CD1c-positive myeloid dendritic cell (primary cell): ENCODE measurements around the gene CFAP92.

Source experiments
- DNase-seq: peaks from one replicate; pipeline ENCODE4 v3.0.0-alpha.2; 2016; ENCODE audit errors: extremely low spot score

CFAP92 gene

DNA sequence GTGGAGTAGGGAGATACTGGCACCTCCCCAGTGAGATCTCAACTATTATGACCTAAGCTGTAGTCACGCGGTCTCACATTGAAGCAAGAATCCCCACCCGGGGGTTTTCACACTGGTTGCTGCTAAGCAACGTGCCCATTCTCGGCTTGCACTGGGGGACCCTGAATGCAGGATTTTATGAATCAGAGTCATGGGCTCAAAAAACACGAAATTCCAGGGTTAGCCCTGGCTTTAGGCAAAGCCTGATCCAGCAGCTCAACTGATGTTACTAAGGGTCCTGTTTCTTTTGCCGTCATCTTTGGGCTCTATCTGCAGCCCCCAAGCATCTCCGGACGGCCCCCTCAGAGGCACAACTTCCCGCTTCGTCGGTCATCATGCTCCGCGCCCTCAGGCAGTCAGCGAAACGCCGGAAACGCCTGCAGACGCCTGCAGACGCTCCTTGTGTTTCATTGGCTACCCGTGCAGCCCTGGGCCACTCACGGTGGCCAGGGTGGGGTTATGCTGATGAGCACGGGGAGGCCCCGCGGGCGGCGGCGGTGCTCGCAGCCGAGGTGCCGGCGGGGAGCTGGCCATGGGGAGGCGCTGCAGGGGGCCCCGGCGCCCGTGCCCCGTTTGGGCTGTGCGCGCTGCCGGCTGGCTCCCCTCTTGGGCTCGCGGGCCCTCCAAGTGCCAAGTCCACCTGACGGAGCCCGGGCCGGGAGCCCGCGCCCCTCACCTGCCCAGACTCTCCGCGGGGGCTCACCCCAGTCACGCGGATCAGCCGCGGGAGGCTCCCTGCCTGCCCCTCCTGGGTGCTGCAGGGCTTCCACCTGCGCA is 33.1 kb upstream of the CFAP92 start:
- peak; percentile 95 for DNase-seq

DNA sequence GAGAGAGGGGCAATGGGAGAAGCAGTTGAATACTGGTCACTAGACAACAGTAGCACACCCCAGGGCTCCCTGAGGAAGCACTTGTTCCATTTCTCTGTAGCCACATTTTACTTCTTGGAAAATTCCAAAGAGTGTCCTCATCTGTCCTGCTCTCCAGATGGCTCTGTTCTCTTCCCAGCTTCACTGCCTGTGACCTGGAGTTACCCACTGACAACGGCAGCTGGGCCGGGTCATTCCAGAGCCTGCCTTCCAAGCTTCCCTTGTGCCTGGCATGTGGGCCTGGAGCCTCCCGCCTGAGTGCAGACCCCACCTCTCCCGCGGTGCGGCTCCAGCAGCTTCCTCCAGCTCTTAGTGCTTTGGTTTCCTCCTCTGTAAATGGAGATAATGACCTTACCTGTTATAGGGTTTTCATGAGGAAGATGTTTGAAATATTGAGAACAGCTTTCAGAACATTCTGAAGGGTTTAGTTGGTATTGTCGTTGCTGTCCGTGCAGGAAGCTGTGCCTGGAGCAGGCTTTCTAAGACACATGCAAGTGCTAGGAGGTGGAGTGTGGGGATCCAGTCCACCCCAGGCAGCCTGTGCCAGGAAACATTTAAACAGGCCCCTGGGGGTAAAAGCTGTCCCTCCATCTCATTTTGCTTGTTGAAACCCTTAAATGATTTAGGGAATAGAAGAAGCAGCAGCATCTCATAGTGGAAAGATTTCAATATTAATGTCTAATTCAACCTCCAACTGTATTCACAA is 32.0 kb upstream of the CFAP92 start:
- DNase-seq = no peak

DNA sequence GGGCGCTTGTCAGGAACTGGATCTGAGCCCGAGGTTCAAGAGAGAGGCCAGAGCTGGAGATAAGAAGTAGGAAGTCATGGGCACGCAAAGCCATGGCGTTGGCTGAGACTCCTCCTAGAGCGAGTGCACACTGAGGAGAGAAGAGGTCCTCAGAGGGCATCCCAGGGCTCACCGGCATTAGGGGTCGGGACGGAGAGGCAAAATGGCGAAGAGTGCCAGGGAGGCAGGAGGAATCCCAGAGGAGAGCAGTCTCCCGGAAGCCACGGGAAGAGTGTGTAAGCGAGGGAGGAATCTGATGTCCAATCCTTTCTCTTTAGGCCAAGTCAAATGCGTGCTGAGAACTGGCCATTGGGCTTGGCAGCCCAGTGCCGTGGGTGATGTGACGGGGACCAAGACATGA is 31.2 kb upstream of the CFAP92 start:
- no peak for DNase-seq

DNA sequence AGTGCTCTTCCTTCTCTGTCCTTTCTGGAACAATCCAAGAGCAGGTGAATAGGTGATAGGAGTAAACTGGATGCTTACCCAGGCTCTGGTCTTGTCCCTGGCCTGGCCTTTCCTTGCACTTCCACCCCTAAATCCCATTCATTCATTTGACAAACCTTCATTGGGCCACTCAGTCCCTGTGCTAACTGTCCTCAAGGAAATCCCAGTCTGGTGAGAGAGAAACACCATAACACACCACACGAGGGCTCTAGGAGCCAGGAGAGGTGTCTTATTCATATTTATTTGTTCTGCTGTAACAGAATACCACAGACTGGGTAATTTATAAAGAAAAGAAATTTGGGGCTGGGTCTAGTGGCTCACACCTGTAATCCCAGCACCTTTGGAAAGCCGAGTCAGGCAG is 30.0 kb upstream of the CFAP92 start:
- DNase-seq = no peak

DNA sequence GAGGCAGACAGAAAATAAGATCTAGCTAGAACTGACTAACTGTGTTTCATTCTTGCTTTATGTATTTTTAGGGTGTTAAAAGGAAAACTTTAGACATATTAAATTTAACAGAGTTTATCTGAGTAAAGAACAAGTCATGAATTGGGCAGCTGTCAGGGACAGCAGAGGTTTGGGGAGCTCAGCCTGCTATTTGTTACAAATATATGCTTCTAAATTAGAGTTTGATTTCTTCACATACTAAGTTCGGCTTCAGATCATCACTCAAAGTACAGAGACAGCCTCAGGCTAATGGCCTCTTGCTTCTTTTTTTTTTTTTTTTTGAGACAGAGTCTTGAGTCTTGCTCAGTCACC is 29.1 kb upstream of the CFAP92 start:
- no peak for DNase-seq

DNA sequence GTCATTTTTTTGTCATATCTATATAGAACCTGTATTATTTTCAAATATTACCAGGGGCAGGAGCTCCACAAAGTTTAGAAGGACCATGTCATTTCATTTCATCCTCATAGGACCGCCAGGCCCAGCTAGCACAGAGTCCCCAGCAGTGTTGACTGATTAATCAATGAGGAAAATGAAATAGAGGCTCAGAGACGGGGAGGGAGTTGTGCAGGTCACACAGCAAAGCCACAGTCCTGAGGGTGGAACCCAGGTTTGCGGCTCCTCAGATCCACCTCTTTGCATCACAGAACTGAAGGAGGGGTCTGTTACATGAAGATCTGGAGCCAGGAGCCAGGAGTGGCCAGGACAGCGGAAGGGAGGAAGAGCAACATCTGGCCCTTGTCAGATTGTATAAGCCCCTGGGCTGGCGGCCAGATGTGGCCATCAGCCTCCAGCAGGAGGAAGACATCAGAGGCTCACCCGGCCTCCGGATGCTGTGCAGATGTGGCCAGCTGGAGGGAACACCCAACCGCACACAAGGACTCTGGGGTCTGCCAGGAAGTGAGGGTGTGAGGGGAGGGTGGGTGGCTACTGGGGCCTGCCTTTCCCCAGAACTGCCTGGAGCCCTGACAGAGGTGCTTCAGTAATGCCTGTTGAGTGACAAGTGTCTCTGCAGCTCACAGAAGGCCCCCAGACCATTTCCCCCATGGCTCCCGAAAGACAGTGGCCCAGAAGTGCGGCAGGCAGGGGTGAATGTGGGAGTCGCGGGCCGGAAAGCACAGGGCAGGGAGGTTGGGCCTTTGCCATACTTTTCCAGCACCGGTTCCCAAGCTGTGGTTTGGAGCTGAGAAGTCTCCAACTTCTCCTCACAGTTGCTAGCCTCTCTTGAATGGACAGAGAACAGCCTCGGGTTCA is 28.5 kb upstream of the CFAP92 start:
- DNase-seq = no peak

DNA sequence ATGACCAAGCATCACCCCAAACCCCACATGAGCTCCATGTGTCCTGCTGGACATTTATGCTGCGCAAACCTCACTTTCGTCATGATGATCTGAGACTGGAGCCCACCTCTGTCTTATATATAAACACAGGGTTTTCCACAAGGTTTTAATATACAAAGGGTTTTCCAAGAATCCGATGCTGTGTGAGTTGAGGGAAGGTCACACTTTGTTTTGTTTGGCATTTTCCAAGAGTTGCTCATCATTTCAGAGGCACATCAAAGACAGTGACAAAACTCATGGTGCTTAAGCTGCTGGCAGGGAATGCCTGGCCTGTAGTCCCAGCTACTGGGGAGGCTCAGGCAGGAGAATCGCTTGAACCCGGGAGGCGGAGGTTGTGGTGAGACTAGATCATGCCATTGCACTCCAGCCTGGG is 27.3 kb upstream of the CFAP92 start:
- no peak for DNase-seq

DNA sequence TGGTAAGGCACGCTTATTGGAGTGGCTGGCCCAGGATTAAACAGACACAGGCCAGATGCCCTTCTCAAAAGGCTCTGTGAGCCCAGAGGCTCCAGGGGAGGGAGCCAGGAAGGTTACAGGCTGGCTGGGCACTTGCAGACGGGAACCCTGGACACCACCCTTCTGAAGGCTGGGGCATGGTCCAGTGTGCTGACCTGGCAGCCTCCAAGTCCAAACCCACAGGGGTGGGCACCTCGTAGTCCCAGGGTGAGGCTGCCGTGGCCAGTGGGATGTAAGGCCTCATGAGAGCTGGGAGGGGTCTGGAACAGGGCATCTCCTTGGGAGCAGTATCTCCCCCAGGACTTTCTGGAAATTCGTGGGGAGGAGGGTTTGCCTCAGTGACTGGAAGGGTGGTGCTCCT is 26.8 kb upstream of the CFAP92 start:
- no peak for DNase-seq

DNA sequence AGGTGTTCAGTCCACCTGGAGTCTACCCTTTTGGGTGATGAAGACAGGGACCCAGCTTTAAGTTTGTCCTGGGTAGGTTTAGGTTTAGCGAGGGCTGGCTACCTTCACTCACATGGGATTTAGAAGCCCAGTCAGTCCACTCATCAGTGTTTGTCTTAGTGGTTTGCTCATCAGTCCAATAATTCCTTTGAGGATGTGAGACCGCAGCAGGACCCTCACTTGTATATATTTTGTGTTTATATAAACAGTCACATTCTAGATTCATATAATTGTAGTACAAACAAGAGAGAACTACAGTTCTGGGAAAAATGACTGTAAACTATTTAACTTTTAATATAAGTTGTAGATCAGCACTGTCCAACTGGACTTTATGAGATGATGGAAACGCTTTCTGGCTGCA is 25.4 kb upstream of the CFAP92 start:
- no peak for DNase-seq

DNA sequence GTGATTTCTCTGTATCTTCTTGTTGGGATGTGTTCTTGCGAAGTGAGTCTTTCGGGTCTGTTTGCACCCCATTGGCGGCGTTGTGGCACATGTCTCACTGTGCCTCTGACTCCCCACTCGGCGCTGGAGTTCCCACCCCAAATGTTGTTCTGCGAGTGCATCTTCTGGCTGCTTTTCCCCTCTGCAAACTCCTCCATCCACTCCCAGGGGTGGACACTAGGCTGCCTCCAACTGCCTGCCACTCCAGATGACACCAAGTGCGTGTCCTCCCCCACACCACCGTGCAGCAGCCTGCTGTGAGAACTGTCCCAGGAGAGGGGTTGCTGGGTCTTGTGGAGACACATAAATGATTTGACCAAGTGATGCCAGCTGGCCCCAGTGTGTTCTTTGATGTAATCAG is 24.9 kb upstream of the CFAP92 start:
- DNase-seq = no peak

DNA sequence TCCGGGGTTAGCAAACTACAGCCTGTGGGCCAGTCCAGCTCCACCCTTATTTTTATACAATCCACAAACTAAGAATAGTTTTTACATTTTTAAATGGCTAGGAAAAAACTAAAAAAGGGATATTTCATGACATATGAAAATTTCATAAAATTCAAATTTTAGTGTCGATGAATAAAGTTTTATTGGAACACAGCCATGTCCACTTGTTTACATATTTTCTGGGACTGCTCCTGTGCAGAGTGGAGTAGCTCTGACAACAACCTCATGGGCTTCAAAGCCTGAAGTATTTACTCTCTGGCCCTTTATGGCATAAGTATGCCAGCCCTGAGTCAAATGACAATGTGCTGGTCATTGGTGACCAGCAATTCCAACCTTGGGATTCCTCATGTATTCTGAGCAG is 24.4 kb upstream of the CFAP92 start:
- no peak for DNase-seq

DNA sequence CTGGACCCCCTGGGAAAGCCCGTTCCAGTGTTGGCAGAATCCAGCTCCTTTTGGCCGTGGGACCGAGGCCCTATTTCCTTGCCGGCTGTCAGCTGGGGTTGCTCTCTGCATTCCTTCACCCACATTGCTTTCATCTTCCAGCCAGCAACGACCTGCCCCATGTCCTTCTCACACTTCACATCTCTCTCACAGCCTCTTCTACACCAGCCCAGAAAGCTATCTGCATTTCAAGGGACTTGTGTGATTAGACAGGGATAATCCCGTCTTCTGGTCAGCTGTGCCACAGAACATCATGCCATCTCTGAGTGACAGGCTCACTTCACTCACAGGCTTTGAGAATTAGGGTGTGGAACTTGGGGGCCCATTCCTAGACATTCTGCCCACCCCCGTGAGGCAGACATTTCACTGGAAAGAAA is 23.6 kb upstream of the CFAP92 start:
- no peak for DNase-seq

DNA sequence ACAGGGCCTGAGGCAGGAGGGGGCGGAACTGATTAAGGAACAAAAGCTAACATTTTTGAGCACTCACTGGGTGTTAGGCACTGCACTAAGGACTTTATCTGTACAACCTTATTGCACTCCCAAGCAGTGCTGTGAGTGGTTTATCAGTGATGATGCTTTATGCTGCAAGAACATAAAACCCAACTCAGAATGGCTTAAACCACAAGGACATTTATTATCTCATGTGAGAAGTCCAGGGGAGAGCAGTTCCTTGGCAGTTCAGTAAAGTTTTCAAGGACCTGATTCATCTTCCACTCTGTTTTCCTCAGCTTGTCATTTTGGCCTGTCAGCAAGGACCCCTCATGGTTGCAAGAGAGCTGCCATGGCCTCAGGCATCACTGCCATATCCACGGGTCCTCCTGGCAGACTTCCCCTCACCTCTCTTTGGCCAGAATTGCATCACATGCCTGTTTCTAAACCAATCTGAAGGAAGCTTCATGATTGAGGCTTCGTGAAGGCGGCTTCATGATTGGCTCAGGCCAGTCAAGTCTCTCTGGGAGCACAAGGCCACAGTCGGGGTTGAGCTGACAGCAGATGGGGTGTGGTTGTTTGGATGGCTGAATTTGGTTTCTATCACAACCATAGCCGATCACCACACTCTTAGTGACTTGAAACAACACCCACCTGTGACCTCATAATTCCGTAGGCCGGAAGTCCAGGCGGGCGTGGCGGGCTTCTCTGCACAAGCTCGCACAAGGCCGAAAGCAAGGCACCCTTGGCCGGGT is 23.0 kb upstream of the CFAP92 start:
- DNase-seq = no peak

DNA sequence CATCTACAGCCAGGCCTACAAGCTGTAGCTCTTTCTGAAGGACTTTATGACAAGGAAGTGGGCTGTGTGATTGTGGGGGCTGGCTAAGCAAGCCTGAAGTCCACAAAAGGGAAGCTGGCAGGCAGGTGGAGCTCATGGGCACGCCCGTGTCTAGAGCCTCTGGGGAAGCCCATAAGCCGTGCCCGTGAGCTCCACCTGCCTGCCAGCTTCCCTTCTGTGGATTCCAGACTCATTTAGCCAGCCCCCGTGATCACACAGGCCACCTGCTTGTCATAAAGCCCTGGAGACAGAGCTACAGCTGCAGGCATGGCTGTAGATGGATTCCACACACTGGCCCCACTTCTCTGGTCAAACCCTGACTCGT is 22.5 kb upstream of the CFAP92 start:
- DNase-seq = peak; percentile 61

DNA sequence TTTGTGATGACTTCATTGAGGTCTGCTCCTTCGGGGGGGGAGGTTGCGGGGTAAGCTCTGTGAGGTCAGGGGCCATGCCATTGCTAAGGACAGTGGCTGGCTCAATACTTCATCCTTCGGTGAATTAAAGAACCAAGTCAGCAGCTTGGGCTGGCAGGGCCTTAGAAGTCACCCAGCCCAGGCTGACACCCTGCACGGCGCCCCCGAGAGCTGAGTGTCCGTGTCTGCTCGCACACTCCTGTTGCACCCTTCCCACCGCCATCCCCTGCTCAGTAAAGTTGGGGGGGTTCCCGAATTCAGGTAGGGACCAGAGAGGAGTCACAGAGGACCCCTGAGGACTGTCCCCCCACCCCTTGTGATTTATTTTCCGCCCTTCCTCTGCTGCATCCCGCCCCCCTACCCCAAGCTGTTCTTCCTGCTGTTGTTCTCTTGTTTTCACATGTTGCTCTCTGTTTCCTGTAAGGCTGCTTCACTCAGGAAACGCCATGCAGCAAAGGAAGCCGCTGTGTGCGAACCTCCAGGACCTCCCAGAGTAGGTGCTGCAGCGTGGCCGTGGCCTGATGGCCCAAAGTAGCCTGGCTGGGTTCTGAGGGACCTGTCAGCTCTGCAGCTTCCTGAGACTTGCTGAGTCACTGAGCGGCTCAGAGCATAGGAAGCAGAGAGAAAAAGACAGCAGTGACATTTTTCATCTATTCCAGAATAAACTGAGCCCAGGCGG is 21.7 kb upstream of the CFAP92 start:
- no peak for DNase-seq

DNA sequence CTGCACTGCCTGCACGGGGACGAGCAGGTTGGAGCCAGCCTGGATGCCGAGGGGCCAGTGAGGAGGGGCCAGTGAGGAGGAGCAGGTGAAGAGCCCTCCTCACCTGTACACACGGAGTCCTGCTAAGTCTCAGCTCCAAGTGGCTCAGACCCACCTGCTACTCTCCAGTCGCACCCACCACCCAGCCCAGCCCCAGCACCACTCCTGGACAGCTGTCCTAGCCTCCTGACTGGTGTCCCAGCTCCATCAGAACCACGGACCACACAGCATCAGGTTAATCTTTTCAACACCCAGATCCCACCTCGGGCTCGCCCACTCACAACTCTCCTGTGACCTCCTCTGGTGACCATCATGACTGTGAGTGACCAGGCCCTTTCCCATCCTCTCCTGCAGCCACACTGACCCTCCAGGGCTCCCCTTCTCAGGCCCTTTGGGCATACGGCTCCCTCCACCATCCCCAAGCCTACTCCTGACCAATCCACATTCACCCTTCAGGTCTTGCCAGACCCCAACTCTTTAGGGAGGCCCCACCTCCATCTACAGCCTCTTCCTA is 21.0 kb upstream of the CFAP92 start:
- DNase-seq = no peak

DNA sequence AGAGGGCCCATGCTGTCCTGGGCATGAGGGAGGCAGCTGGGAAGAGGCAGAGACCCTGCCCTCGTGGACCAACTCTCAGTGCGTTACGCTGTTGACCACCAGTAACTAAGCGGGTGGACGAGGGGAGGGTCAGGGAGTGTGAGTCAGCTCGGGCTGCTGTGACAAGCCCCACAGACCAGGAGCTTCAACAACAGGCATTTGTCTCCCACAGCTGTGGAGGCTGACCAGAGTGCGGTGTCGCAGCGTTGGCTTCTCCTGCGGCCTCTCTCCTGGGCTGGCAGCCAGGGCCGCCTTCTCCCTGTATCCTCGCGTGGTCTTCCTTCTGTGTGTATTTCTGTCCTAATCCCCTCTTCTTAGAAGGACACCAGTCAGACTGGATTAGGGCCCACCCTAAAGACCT is 20.3 kb upstream of the CFAP92 start:
- DNase-seq = no peak

DNA sequence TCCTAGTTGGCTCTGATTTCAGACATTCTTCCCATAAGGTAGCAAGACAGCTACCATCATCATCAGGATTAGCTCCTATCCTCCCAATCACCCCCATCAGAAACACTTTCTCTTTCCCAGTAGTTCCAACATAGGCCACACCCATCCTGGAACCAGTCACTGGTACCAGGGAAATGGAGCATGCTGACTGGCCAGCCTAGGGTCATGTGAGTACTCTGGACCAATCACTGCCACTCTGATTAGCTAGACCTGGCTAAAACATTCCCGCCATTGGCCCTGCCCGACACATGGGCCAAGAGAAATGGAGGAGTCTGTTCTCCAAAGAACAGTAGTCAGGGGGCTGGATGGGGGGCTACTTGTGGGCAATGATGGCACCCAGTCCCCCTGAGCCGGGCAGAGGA is 19.6 kb upstream of the CFAP92 start:
- DNase-seq = no peak

DNA sequence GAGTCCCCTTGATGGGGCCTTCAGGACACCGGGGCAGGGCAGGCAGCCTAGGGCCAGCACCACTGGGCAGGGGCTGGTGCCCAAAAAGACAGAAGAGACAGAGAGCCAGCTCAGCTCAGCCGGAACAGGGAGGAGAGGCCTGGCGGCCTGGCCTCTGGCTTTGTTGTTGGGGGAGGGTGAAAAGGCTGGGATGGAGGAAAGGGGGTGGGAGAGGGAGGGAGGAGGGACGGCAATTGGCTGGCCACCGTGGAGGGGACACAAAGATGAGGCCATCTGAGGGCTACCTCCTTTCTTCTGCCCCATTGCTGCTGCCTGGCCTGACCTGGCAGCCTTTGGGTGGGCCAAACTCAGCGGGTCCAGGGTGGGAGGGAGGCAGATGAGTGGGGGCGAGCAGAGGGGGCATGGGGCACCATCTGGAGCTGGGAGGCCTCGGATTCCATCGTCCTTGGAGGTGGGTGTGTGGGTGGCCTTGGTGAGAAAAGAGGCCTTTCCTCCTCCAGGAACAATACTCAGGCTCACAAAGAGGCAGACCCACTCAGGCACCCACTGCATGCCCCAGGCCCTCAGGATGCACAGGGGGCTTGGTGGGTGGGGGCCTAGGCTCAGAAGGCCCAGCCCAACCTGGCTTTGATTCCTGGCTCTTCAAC is 16.6 kb upstream of the CFAP92 start:
- no peak for DNase-seq

DNA sequence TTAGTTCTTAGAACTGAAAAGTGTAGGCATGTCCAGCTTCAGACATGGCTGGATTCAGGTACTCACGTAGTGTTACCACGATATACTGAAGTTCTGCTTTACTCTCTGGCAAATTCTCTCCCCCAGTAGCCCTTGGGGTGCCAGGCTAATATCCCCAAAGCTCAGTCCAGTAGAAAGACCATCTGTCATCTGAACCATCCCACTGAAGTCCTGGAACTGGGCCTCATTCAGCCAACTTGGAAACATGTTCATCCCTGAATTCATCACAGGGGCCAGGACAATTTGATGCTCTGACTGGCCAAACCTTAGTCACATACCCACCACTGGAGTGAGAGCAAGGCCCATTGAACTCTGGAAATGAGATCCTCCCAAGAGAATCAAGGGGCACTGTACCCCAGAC is 15.4 kb upstream of the CFAP92 start:
- no peak for DNase-seq
